OCI-LY7 (cell line): Measurements from ENCODE around the gene SRRM5. TPM values are rescaled to one million over a fixed set of nuclear protein-coding genes. Genes with fewer than 3 reads are reported as not detected.
"Not testable (repeated sequence)": the region's sequence is repeated elsewhere in the genome, so short reads cannot be mapped to it uniquely, and the experiment has no call there.

Source experiments
- BruUV-seq: library from RNA; stranded (reverse); fragments of 400-500 nt; replicated peaks from 2 replicates; lab custom pipeline; 2021; lab: Mats Ljungman, UMichigan
- CTCF ChIA-PET: fragments of 300-600 bp; sonication (Branson Sonifier 250); formaldehyde crosslinking; loops from one replicate; lab custom pipeline; 2022; ENCODE audit warnings: antibody characterized with exemption; ENCODE audit not compliant: unreplicated experiment; lab: Charles Lee
- POLR2A ChIA-PET: fragments of 300-600 bp; sonication (Branson Sonifier 250); formaldehyde crosslinking; loops from one replicate; lab custom pipeline; 2022; ENCODE audit warnings: antibody characterized with exemption; lab: Charles Lee
- DNase-seq: peaks from one replicate; pipeline ENCODE4 v3.0.0-alpha.2; 2015; ENCODE audit warnings: low spot score
- H2AFZ ChIP-seq: fragments of 200-600 bp; sonication (generic), shearing (Covaris generic); 2 replicates; pipeline ENCODE4 v1.6.1; 2014; ENCODE audit warnings: mild to moderate bottlenecking, antibody characterized with exemption, low read length, moderate library complexity
- H3K27ac ChIP-seq: fragments of 200-600 bp; sonication (generic); 2 replicates; pipeline ENCODE4 v1.5.1; 2014; ENCODE audit warnings: mixed run types, low read depth, mild to moderate bottlenecking, moderate library complexity, low read length, inconsistent platforms; ENCODE audit not compliant: poor library complexity, severe bottlenecking
- H3K36me3 ChIP-seq: fragments of 200-600 bp; sonication (generic); 2 replicates; pipeline ENCODE4 v1.6.1; 2014; ENCODE audit warnings: mild to moderate bottlenecking, antibody characterized with exemption, low read length, moderate library complexity, mixed read lengths; ENCODE audit not compliant: insufficient read depth
- H3K4me1 ChIP-seq: fragments of 200-600 bp; sonication (generic); 2 replicates; pipeline ENCODE4 v1.5.1; 2014; ENCODE audit warnings: mild to moderate bottlenecking, low read length; ENCODE audit not compliant: insufficient read depth, poor library complexity, severe bottlenecking
- H3K4me2 ChIP-seq: fragments of 200-600 bp; sonication (generic); 2 replicates; pipeline ENCODE4 v1.6.1; 2014; ENCODE audit warnings: mild to moderate bottlenecking, low read length
- H3K4me3 ChIP-seq: fragments of 200-600 bp; sonication (generic); 2 replicates; pipeline ENCODE4 v1.5.1; 2014; ENCODE audit warnings: mild to moderate bottlenecking, low read depth, low read length; ENCODE audit not compliant: poor library complexity, severe bottlenecking
- H3K79me2 ChIP-seq: fragments of 200-600 bp; sonication (generic); 2 replicates; pipeline ENCODE4 v1.6.1; 2016; ENCODE audit warnings: low read depth, mild to moderate bottlenecking, low read length, moderate library complexity, mixed read lengths; ENCODE audit not compliant: insufficient read depth
- H3K9me2 ChIP-seq: fragments of 200-600 bp; sonication (generic); 2 replicates; pipeline ENCODE4 v1.6.1; 2016; ENCODE audit warnings: mild to moderate bottlenecking, low read length, mixed read lengths; ENCODE audit not compliant: insufficient read depth
- H3K9me3 ChIP-seq: fragments of 200-600 bp; sonication (generic); 2 replicates; pipeline ENCODE4 v1.6.1; 2014; ENCODE audit warnings: mild to moderate bottlenecking, mixed run types, low read length, mixed read lengths
- H4K20me1 ChIP-seq: fragments of 200-600 bp; sonication (generic); 2 replicates; pipeline ENCODE4 v1.6.1; 2014; ENCODE audit warnings: mild to moderate bottlenecking, antibody characterized with exemption, low read length, moderate library complexity, mixed read lengths; ENCODE audit not compliant: insufficient read depth
- CTCF ChIP-seq: fragments of 200-600 bp; sonication (generic); conservative IDR thresholded peaks from 2 replicates; pipeline ENCODE4 v1.5.1; 2014; ENCODE audit warnings: mild to moderate bottlenecking, antibody characterized with exemption, low read length, moderate library complexity, mixed read lengths
- EZH2phosphoT487 ChIP-seq: fragments of 200-600 bp; sonication (generic); IDR thresholded peaks from 2 replicates; pipeline ENCODE4 v1.6.1; 2018; ENCODE audit warnings: low read depth, borderline replicate concordance, mild to moderate bottlenecking, mixed run types, antibody characterized with exemption, low read length, moderate library complexity, mixed read lengths
- intact Hi-C: fragments of 100-400 bp; cut with micrococcal nuclease; formaldehyde crosslinking; loops from one replicate; pipeline ENCODE4 v1.10.0; 2022; ENCODE audit not compliant: unreplicated experiment
- total RNA-seq, 2 experiments: library from RNA; depleted of rRNA in 1 of 2; stranded (reverse); fragments of >200 nt in 1 of 2; shearing (Covaris generic) in 1 of 2; gene quantifications; 2 replicates each; pipeline ENCODE4 v1.2.3, GENCODE V29; 2014 to 2022

Gene SRRM5
- total RNA-seq, 2 experiments from 2014 or later = 0.61 to 0.73 TPM

GRCh38 chr19:43584484-43584883, 27.4 kb upstream of the SRRM5 start:
- Histone ChIP-seq H3K9me3 (no peaks in the 10 kb centered on the region), H3K4me3 (no peak overlapping the region), H3K27ac (peak overlapping the region; percentile 10), H3K79me2 (no peaks in the 10 kb centered on the region), H4K20me1 (no peaks in the 10 kb centered on the region), H3K4me1 (peaks cover 7% of the 10 kb centered on the region), H3K4me2 (no peak overlapping the region), H3K36me3 (no peaks in the 10 kb centered on the region), H3K9me2 (no peaks in the 10 kb centered on the region), H2AFZ (peak overlapping the region; percentile 8; the same call in 1 of the 2 replicates)
- TF ChIP-seq EZH2phosphoT487 = no peak
- no peak for TF ChIP-seq CTCF
- POLR2A ChIA-PET = interaction anchor here (1.1 kb wide), 1 partner anchor 9 kb away, joined by 4 read pairs; the partner anchor contains the start of gene PINLYP
- BruUV-seq = no TSS peak
- intact Hi-C loops = no loop called here
- CTCF ChIA-PET = no interaction called here
- DNase-seq = no peak

GRCh38 chr19:43586346-43586745, 25.5 kb upstream of the SRRM5 start:
- BruUV-seq = no TSS peak
- no peaks in the 10 kb centered on the region for H3K36me3 ChIP-seq
- H3K4me3 ChIP-seq = no peak overlapping the region
- no peaks in the 10 kb centered on the region for H3K9me3 ChIP-seq
- intact Hi-C loops = no loop called here
- CTCF ChIA-PET = no interaction called here
- POLR2A ChIA-PET = interaction anchor here (0.6 kb wide), 1 partner anchor 76 kb away, joined by 3 read pairs; no protein-coding TSS in a partner anchor
- no peak for TF ChIP-seq CTCF
- no peak for TF ChIP-seq EZH2phosphoT487
- DNase-seq = no peak
- peaks cover 12% of the 10 kb centered on the region for H3K4me1 ChIP-seq
- no peaks in the 10 kb centered on the region for H3K79me2 ChIP-seq
- no peak overlapping the region for H2AFZ ChIP-seq
- H3K4me2 ChIP-seq = no peak overlapping the region
- H4K20me1 ChIP-seq = no peaks in the 10 kb centered on the region
- H3K9me2 ChIP-seq = no peaks in the 10 kb centered on the region
- H3K27ac ChIP-seq = no peak overlapping the region

GRCh38 chr19:43587029-43587428, 24.9 kb upstream of the SRRM5 start:
- POLR2A ChIA-PET = interaction anchor here (0.6 kb wide), 1 partner anchor 75 kb away, joined by 3 read pairs; no protein-coding TSS in a partner anchor
- H3K36me3 ChIP-seq, H3K9me3 ChIP-seq, H3K4me3 ChIP-seq, BruUV-seq, H4K20me1 ChIP-seq, H3K9me2 ChIP-seq, intact Hi-C loops, CTCF ChIA-PET, H3K4me2 ChIP-seq, H3K79me2 ChIP-seq, H2AFZ ChIP-seq, DNase-seq, H3K27ac ChIP-seq: not testable (repeated sequence)
- H3K4me1 ChIP-seq = peaks cover 12% of the 10 kb centered on the region
